IMR-90 (cell line): Measurements from ENCODE around the gene WBP1L. TPM values are rescaled to one million over a fixed set of nuclear protein-coding genes. Genes with fewer than 3 reads are reported as not detected.

Experiments used
- ATAC-seq: fragments of 200-7000 bp; cut with Tn5 transposase; 2 replicates; pipeline ENCODE4 v1.9.1; 2020; ENCODE audit warnings: low read depth, mild to moderate bottlenecking, moderate library complexity
- BruUV-seq: library from RNA; stranded (reverse); fragments of 400-500 nt; replicated peaks from 2 replicates; lab custom pipeline; 2021; lab: Mats Ljungman, UMichigan
- CTCF ChIA-PET: fragments of 300-600 bp; formaldehyde crosslinking; extraction: SDS; loops from one replicate; lab custom pipeline; 2021; ENCODE audit warnings: antibody characterized with exemption; lab: Yijun Ruan, JAX
- POLR2A ChIA-PET: fragments of 300-600 bp; sonication (Branson Sonifier 250); formaldehyde crosslinking; loops from one replicate; lab custom pipeline; 2022; ENCODE audit warnings: antibody characterized with exemption; ENCODE audit not compliant: unreplicated experiment; lab: Charles Lee
- DNase-seq: peaks from one replicate; pipeline ENCODE4 v3.0.0; 2013
- H2AFZ ChIP-seq: replicated peaks from 2 replicates; pipeline ENCODE3; 2013; ENCODE audit warnings: low read length, mild to moderate bottlenecking; ENCODE audit not compliant: poor library complexity
- H2AK5ac ChIP-seq: 2 replicates; pipeline ENCODE4 v1.6.1; 2013; ENCODE audit warnings: low read depth, low read length, inconsistent platforms
- H2AK9ac ChIP-seq: replicated peaks from 2 replicates; pipeline ENCODE3; 2013; ENCODE audit warnings: mild to moderate bottlenecking, low read depth, low read length, moderate library complexity; ENCODE audit not compliant: poor library complexity
- H2BK120ac ChIP-seq: 2 replicates; pipeline ENCODE4 v1.6.1; 2013; ENCODE audit warnings: low read depth, low read length, inconsistent platforms
- H2BK15ac ChIP-seq: 3 replicates; pipeline ENCODE4 v1.6.1; 2013; ENCODE audit warnings: low read depth, low read length, inconsistent platforms
- H2BK20ac ChIP-seq: 2 replicates; pipeline ENCODE4 v1.6.1; 2013; ENCODE audit warnings: low read depth, mild to moderate bottlenecking, inconsistent platforms, low read length, moderate library complexity
- H2BK5ac ChIP-seq: 2 replicates; pipeline ENCODE4 v1.6.1; 2013; ENCODE audit warnings: mild to moderate bottlenecking, low read depth, low read length, inconsistent platforms; ENCODE audit not compliant: poor library complexity, severe bottlenecking
- H3K14ac ChIP-seq: replicated peaks from 2 replicates; pipeline ENCODE4 v1.6.1; 2013; ENCODE audit warnings: low read depth, low read length, inconsistent platforms
- H3K18ac ChIP-seq: 2 replicates; pipeline ENCODE4 v1.6.1; 2013; ENCODE audit warnings: low read depth, low read length, control low read depth
- H3K23ac ChIP-seq: 2 replicates; pipeline ENCODE4 v1.6.1; 2013; ENCODE audit warnings: low read depth, low read length, inconsistent platforms
- H3K27ac ChIP-seq: 2 replicates; pipeline ENCODE4 v1.5.1; 2013; ENCODE audit warnings: mild to moderate bottlenecking, control low read depth, low read length; ENCODE audit not compliant: insufficient read depth
- H3K27me3 ChIP-seq: 2 replicates; pipeline ENCODE4 v1.6.1; 2013; ENCODE audit warnings: low read length; ENCODE audit not compliant: control insufficient read depth, insufficient read depth
- H3K36me3 ChIP-seq: 2 replicates; pipeline ENCODE4 v1.6.1; 2013; ENCODE audit warnings: low read length, mixed read lengths; ENCODE audit not compliant: control insufficient read depth, insufficient read depth
- H3K4ac ChIP-seq: 2 replicates; pipeline ENCODE4 v1.6.1; 2013; ENCODE audit warnings: low read depth, low read length, inconsistent platforms
- H3K4me1 ChIP-seq: 2 replicates; pipeline ENCODE4 v1.6.1; 2013; ENCODE audit warnings: low read length, mixed read lengths; ENCODE audit not compliant: control insufficient read depth, insufficient read depth
- H3K4me2 ChIP-seq: 2 replicates; pipeline ENCODE4 v1.6.1; 2013; ENCODE audit warnings: low read depth, mild to moderate bottlenecking, control low read depth, low read length, moderate library complexity
- H3K4me3 ChIP-seq: 2 replicates; pipeline ENCODE4 v1.5.1; 2013; ENCODE audit warnings: low read depth, mild to moderate bottlenecking, control low read depth, low read length, moderate library complexity; ENCODE audit not compliant: insufficient read depth
- H3K56ac ChIP-seq: 2 replicates; pipeline ENCODE4 v1.6.1; 2013; ENCODE audit warnings: low read length, inconsistent platforms; ENCODE audit not compliant: insufficient read depth; ENCODE audit errors: extremely low read depth
- H3K79me1 ChIP-seq, 2 experiments: 2 replicates each; pipeline ENCODE4 v1.6.1; 2013; ENCODE audit warnings: low read length in 2 of 2, inconsistent platforms in 1 of 2, low read depth in 1 of 2
- H3K9ac ChIP-seq: 2 replicates; pipeline ENCODE4 v1.6.1; 2013; ENCODE audit warnings: low read depth, low read length, control low read depth
- H3K9me1 ChIP-seq: 2 replicates; pipeline ENCODE4 v1.6.1; 2013; ENCODE audit warnings: low read length, inconsistent platforms; ENCODE audit not compliant: insufficient read depth
- H3K9me3 ChIP-seq: 2 replicates; pipeline ENCODE4 v1.6.1; 2013; ENCODE audit warnings: low read length; ENCODE audit not compliant: control insufficient read depth, insufficient read depth
- H4K20me1 ChIP-seq: 2 replicates; pipeline ENCODE4 v1.6.1; 2013; ENCODE audit warnings: low read length, inconsistent platforms; ENCODE audit not compliant: insufficient read depth
- H4K5ac ChIP-seq: 2 replicates; pipeline ENCODE4 v1.6.1; 2013; ENCODE audit warnings: mild to moderate bottlenecking, low read depth, low read length, control low read depth
- H4K8ac ChIP-seq, 2 experiments: 2 replicates each; pipeline ENCODE4 v1.6.1; 2013; ENCODE audit warnings: low read depth in 2 of 2, low read length in 2 of 2, control low read depth in 1 of 2, inconsistent platforms in 1 of 2
- H4K91ac ChIP-seq: 2 replicates; pipeline ENCODE4 v1.6.1; 2013; ENCODE audit warnings: low read depth, low read length, inconsistent platforms; ENCODE audit not compliant: insufficient read depth
- POLR2A ChIP-seq: IDR thresholded peaks from 2 replicates; pipeline ENCODE4 v1.6.1; 2012; ENCODE audit warnings: mild to moderate bottlenecking, low read depth, low read length
- WGBS, 2 experiments: methylation state at CpG; one replicate each; pipeline versions ENCODE4 v1.1.5 to v1.1.7; 2013; ENCODE audit warnings: missing lambda C conversion rate in 2 of 2; ENCODE audit not compliant: insufficient read length in 1 of 2; ENCODE audit errors: extremely low coverage in 2 of 2; 5-methylcytosine and 5-hydroxymethylcytosine counted together
- dilution Hi-C: fragments of 300-500 bp; cut with HindIII; formaldehyde crosslinking; loops from one replicate; pipeline ENCODE4 v1.14.3; 2018; ENCODE audit warnings: low sequenced_read_pairs; ENCODE audit not compliant: unreplicated experiment
- in situ Hi-C: fragments of 300-500 bp; cut with MboI; formaldehyde crosslinking; loops from 3 replicates; pipeline ENCODE4 v1.14.3; 2019; ENCODE audit warnings: low sequenced_read_pairs, inconsistent platforms, mixed read lengths
- intact Hi-C: fragments of 100-400 bp; cut with micrococcal nuclease; formaldehyde crosslinking; loops from 2 replicates; pipeline ENCODE4 v1.10.0; 2022
- polyA plus RNA-seq, 3 experiments: library from polyadenylated mRNA; depleted of rRNA; stranded (reverse); fragments of >200 nt; gene quantifications; 2 replicates each; pipeline ENCODE4 v1.2.3, GENCODE V29; 2012; ENCODE audit warnings: low replicate concordance in 1 of 3
- total RNA-seq: library from RNA; depleted of rRNA; stranded (reverse); fragments of >200 nt; gene quantifications from 2 replicates; pipeline ENCODE4 v1.2.3, GENCODE V29; 2012

WBP1L gene
- total and polyA plus RNA-seq, 2 of the 4 experiments (the other 2 are of a cell fraction) = 20.7 to 31.0 TPM

DNA sequence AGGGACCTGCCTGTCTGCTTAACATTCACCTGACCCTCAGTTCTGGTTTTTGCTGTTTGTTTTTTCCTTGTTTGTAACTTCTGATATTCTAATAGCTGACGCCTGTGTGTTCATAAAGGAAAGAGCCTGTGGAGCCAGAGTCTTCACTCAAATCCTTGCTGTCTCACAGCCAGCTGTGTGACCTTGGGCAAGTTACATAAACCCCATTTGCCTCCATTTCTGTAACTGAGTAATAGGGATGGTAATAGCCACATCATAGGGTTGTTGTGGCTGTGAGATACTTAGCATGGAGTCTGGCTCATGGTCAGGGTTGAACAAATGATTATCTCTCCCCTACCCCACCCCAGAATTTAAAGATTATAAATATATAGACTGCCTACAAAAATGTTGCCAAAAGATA is 27.0 kb downstream of the WBP1L start:
- Histone ChIP-seq H3K27me3 (no peaks in the 10 kb centered on the region), H4K5ac (no peak overlapping the region), H3K36me3 (no peaks in the 10 kb centered on the region), H3K18ac (no peak overlapping the region), H3K56ac (no peak overlapping the region), H3K4me1 (peaks cover 17% of the 10 kb centered on the region), H2AK9ac (no peak overlapping the region), H3K27ac (no peak overlapping the region), H3K23ac (no peak overlapping the region), H2AFZ (no peak overlapping the region), H2BK5ac (no peak overlapping the region), H4K20me1 (peaks cover 72% of the 10 kb centered on the region), H4K8ac (no peak overlapping the region), H3K4me2 (no peak overlapping the region), H3K9me3 (no peaks in the 10 kb centered on the region), H2BK120ac (no peak overlapping the region), H2BK20ac (no peak overlapping the region), H3K79me1 (peaks cover 48 to 71% of the 10 kb centered on the region in 2 experiments), H3K14ac (no peak overlapping the region), H2AK5ac (no peak overlapping the region; the same call in 1 of the 2 replicates), H4K91ac (no peak overlapping the region), H3K9ac (no peak overlapping the region), H3K9me1 (peaks cover 29% of the 10 kb centered on the region), H3K4ac (no peak overlapping the region), H3K4me3 (no peak overlapping the region), H2BK15ac (no peak overlapping the region)
- TF ChIP-seq POLR2A = no peak
- ChIA-PET CTCF (interaction anchor here (0.9 kb wide), 1 partner anchor 17 kb away, joined by 3 read pairs; no protein-coding TSS in a partner anchor), POLR2A (no interaction called here)
- ATAC-seq (no peak), DNase-seq (peak; percentile 61)
- no CpG with 5 or more reads among the region's 1 CpG for WGBS, 2 experiments
- dilution Hi-C loops (no loop called here), in situ Hi-C loops (no loop called here), intact Hi-C loops (no loop called here)
- no TSS peak for BruUV-seq
